Measurements from ENCODE around the gene ZNF548. TPM values are rescaled to one million over a fixed set of nuclear protein-coding genes. Genes with fewer than 3 reads are reported as not detected.

ZNF548 gene
- 6.1 and 9.8 TPM in 2 replicates for total RNA-seq

GRCh38 chr19:57389730-57390598, at the start of gene ZNF548:
Gene ZNF548, plus strand, starts transcription at chr19:57389854. Its CDS starts 246 bp downstream, at chr19:57390100.

GRCh38 chr19:57350877-57351805, 38.5 kb upstream of the ZNF548 start, which contains the start of gene ZNF304:
Gene ZNF304, plus strand, starts transcription at chr19:57351271. Its CDS starts 394 bp downstream, at chr19:57351665.

GRCh38 chr19:57362997-57363687, 26.5 kb upstream of the ZNF548 start, which contains the start of the genes TRAPPC2B and ZNF547:
Gene TRAPPC2B, plus strand, starts transcription at chr19:57363551. Its CDS starts 1,283 bp downstream, at chr19:57364834.
Gene ZNF547, plus strand, starts transcription at chr19:57363551. Its CDS starts 5,005 bp downstream, at chr19:57368556.

GRCh38 chr19:57410877-57411671, 21.4 kb downstream of the ZNF548 start, which contains the start of gene ZNF17:
Gene ZNF17, plus strand, starts transcription at chr19:57411161. Its CDS starts 2,455 bp downstream, at chr19:57413616.

GRCh38 chr19:57435062-57435978, 45.7 kb downstream of the ZNF548 start, which contains the start of gene ZNF749:
Gene ZNF749, plus strand, starts transcription at chr19:57435325. Its CDS starts 254 bp downstream, at chr19:57435579.

Other genes with a start within 250 kb of the ZNF548 start
- not detected in 2 replicates for gene ZIM3, start 244.7 kb upstream of the ZNF548 start, total RNA-seq
- not detected in 2 replicates for gene DUXA, start 222.4 kb upstream of the ZNF548 start, total RNA-seq
- gene ZNF264, start 198.4 kb upstream of the ZNF548 start, total RNA-seq: 16.3 and 23.6 TPM in 2 replicates
- 1.4 and 6.9 TPM in 2 replicates for gene AURKC, start 158.8 kb upstream of the ZNF548 start, total RNA-seq
- gene ZNF805, start 149.2 kb upstream of the ZNF548 start, total RNA-seq: 7.3 and 13.3 TPM in 2 replicates
- gene ZNF460, start 109.4 kb upstream of the ZNF548 start, total RNA-seq: 29.3 and 55.3 TPM in 2 replicates
- gene ZNF543, start 69.4 kb upstream of the ZNF548 start, total RNA-seq: 5.3 and 8.2 TPM in 2 replicates
- 4.9 and 13.0 TPM in 2 replicates for gene ZNF304, start 38.6 kb upstream of the ZNF548 start, total RNA-seq
- 18.5 and 37.4 TPM in 2 replicates for gene TRAPPC2B, start 26.3 kb upstream of the ZNF548 start, total RNA-seq
- gene ZNF547, start 26.3 kb upstream of the ZNF548 start, total RNA-seq: 0.78 and 3.0 TPM in 2 replicates
- gene ZNF17, start 21.3 kb downstream of the ZNF548 start, total RNA-seq: 3.2 and 9.5 TPM in 2 replicates
- 6.9 and 7.2 TPM in 2 replicates for gene ZNF749, start 45.5 kb downstream of the ZNF548 start, total RNA-seq
- gene VN1R1, start 67.3 kb downstream of the ZNF548 start, total RNA-seq: 0.13 and 1.9 TPM in 2 replicates
- gene ZNF772, start 87.7 kb downstream of the ZNF548 start, total RNA-seq: 9.1 and 11.4 TPM in 2 replicates
- 14.4 and 14.5 TPM in 2 replicates for gene ZNF419, start 97.9 kb downstream of the ZNF548 start, total RNA-seq
- gene ZNF773, start 110.1 kb downstream of the ZNF548 start, total RNA-seq: 8.0 and 42.8 TPM in 2 replicates
- gene ZNF549, start 137.5 kb downstream of the ZNF548 start, total RNA-seq: 3.7 and 4.1 TPM in 2 replicates
- 4.0 and 8.1 TPM in 2 replicates for gene ZNF550, start 170.0 kb downstream of the ZNF548 start, total RNA-seq
- gene ZNF416, start 189.1 kb downstream of the ZNF548 start, total RNA-seq: 3.9 and 5.4 TPM in 2 replicates
- 7.1 and 9.8 TPM in 2 replicates for gene ZIK1, start 194.3 kb downstream of the ZNF548 start, total RNA-seq
- gene ZNF530, start 210.0 kb downstream of the ZNF548 start, total RNA-seq: 1.8 and 4.3 TPM in 2 replicates
- gene ZNF134, start 224.4 kb downstream of the ZNF548 start, total RNA-seq: 16.9 and 32.7 TPM in 2 replicates
- 6.7 and 11.2 TPM in 2 replicates for gene ZNF211, start 243.3 kb downstream of the ZNF548 start, total RNA-seq

Data from epithelial cell of alveolus of lung (primary cell).